DMS114 treated with DMSO at 0.1 percent for 48 hours (cell line): ENCODE data around the gene A1BG.

Source experiments
- DNase-seq: peaks from one replicate; lab custom pipeline; 2025; ENCODE audit not compliant: unreplicated experiment; lab: John Stamatoyannopoulos, UW

Gene A1BG, protein sequence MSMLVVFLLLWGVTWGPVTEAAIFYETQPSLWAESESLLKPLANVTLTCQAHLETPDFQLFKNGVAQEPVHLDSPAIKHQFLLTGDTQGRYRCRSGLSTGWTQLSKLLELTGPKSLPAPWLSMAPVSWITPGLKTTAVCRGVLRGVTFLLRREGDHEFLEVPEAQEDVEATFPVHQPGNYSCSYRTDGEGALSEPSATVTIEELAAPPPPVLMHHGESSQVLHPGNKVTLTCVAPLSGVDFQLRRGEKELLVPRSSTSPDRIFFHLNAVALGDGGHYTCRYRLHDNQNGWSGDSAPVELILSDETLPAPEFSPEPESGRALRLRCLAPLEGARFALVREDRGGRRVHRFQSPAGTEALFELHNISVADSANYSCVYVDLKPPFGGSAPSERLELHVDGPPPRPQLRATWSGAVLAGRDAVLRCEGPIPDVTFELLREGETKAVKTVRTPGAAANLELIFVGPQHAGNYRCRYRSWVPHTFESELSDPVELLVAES

DNA sequence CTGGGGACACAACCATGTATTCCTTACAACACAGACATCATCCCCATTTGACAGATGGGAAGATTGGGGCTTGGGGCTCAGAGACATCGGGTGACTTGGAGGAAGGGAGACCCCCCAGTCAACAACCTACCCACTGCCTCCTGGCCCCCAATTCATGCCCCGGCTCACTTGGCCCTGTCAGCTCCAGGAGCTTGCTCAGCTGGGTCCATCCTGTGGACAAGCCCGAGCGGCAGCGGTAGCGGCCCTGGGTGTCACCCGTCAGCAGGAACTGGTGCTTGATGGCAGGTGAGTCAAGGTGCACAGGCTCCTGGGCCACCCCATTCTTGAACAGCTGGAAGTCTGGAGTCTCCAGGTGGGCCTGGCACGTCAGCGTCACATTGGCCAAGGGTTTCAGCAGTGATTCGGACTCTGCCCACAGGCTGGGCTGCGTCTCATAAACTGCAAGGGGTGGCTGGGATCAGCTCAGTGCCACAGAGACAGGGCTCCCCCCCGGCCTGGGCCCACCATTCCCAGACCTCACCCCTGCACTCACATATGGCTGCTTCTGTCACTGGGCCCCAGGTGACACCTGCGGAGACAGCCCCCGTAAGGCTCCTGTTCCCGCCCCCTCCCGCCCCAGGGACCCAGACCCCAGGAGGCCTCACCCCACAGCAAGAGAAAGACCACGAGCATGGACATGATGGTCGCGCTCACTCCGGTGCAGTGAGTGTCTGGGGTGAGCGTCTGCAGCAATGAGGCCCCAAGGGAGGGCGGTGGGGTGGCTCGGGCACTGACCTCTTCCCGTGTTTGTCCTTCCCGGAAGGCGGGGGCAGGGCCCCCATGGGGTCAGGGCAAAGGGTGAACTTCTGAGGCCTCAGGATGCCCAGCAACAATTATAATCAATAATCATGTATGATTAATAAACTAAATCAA, at the start of gene A1BG:
Gene A1BG (minus strand): TSS at position 733 of the 912 bp plus-strand sequence. CDS start 55 bp downstream, at position 678.
- DNase-seq, result no peak

DNA sequence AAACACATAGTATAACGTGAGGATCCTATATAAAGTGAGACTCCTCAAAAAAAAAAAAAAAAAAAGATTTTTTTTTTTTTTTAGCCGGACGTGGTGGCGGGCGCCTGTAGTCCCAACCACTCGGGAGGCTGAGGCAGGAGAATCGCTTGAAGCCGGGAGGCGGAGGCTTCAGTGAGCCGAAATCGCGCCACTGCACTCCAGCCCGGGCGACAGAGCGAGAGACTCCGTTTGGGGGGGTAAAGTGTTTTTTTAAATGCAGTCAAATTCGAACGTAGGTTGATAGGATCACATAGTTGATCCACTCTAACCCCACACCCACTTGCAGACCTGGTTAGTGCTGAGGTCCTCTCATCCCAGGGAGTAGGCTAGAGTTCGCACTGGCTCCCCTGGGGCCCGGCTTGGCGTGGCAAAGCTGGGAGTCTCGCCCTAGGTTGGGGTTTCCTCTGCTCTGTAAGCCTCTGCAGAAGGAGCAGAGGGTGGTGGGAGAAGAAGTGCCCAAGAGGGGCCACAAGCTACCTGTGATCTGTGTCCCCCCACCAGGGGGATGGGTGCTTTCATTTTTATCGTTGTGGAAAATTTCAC, 48.6 kb upstream of the A1BG start:
- DNase-seq, result no peak

DNA sequence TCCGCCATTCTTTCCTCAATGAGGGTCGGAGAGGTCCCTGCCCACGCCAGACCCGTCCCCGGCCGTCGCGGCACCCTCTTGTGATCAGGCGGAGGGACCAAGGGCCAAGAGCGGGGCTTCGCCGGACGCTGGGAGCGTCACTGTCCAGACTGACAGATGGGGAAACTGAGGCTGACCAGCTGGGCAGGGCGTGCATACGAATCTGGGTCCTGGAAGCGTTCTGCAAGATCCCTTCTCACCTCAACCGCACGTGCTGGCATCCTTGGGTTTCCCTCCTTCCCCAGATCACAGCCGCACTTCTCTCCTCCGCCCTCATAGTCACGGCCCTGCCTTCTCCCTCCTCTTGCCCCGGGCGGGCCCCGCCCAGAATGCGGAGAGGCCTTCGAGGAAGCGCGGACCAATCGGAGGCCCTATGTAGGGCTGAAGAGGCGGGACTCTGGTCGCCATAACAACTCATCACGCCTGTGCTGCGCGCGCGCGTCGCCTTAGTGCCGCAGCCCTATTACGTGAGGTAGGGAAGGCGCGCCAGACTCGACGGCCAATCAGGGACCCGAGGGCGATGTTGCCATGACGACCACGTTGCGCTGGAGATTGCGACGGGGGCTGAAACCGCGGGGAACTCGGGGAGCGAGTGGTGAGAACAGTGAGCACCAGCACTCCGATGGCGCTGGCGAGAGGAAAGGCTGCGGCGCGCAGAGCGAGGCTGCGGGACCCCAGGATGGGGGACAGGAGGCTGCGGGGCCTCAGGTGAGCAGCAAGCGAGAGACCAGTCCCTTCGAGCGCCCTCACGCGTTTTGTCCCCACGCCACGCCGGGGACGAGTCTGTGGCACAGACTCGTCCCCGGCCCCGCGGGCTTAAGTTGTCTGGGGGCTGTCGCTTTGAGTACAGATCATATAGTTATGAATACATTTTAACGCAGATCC, 47.9 kb upstream of the A1BG start:
- DNase-seq, result peak; percentile 98

DNA sequence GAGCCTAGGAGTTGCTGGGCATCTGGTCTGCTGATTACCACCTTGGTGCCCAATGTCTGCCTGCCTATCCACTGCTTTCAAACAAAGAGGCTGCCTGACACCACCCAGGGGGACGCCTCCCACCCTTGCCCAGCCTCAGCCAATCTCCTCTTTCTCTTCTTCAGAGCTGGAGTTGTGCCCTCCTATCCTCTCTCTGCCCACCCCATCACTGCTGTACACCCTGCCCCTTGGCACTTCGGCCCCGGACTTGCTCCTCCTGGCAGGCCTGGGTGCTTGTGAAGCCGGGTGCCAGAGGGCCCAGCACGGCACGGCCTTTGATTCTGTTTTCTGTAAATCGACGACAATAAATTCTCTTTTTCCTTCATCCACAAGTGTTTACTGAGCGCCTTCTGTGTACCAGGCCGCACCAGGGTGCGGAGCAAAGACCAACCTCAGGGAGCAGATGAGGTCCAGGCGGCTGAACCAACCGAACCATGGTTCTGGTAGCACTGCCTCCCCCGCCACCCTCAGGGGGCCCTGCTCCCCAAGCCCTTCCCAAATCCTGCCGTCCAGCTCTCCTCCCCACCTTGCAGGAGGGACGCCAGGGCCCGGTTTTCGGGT, 47.1 kb upstream of the A1BG start:
- no peak for DNase-seq

DNA sequence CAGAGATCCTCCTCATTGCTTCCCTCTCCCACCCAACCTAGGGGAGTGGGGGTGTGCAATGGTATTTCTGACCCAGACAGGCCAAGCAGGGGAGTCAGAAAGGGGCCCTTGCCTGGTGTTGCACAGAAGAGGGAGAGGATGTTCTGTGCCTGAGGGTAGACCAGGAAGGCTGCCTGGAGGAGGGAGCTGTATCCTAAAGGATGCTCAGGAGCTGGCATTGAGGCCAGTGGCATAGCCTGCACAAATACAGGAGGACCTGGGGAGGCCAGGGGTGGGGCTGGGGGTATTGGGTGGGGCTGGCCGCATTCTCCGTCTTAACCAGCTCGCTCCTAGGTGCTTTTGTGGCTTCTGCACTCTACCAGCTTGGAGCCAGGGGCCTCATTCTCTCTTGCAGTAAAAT, 46.6 kb upstream of the A1BG start:
- DNase-seq, result no peak

DNA sequence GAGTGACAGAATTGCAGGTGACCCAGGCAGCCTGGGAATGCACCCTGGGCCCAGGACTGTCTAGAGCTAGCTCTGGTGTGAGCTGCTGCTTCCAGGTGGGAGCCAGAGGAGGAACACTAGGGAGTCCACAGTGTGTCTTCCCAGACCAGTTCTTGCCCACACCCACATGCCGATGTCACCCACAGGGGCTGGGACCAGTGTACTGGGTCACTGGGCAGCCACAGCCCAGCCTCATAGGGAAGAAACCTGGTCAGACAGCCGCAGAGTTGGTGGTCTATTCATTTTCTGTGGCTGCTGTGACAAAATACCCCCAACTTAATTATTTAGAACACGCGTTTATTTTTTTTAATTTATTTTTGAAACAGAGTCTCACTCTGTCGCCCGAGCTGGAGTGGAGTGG, 45.3 kb upstream of the A1BG start:
- DNase-seq, result no peak

DNA sequence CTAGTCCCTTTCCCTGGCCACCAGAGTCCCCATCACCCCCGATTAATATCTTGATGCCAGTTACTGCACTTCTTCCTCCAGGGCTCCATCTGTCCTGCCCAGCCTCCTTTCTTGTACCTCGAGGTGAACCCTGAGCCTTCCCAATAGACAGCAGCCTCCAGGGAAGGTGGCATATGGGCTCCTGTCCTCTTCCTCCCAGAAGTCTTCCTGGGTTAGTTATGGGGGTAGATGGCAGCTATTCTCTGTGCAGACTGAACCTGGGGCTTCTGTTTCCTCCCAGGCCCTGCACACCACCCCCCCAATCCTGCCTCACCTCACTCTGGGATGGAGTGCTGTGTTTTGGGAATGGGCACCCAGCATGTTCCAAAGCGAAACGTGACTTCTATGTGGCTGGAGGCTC, 44.8 kb upstream of the A1BG start:
- no peak for DNase-seq

DNA sequence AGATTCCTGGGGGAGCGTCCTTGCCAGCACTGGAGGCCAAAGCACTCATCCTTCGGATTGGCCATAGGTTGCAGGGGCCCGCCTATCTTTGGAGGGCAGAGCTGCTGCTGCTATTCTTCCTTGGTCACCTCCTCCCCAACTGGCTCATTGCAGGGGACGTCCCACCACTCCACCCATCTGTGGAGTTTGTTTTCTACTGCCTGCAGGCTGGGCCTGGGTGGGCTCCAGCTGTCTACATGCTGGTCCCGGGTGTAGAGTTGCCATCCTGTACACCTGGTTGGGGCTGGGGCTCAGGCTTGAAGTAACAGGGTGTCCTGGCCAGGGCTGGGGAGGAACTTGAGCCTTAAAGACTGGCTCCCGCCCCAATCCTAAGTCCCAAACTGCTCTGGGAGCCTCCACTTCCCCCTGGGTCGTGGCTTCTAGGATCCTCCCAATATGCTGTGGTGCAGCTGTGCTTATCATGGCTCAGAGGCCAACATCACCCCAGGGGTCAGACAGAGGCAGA, 44.3 kb upstream of the A1BG start:
- DNase-seq, result no peak

DNA sequence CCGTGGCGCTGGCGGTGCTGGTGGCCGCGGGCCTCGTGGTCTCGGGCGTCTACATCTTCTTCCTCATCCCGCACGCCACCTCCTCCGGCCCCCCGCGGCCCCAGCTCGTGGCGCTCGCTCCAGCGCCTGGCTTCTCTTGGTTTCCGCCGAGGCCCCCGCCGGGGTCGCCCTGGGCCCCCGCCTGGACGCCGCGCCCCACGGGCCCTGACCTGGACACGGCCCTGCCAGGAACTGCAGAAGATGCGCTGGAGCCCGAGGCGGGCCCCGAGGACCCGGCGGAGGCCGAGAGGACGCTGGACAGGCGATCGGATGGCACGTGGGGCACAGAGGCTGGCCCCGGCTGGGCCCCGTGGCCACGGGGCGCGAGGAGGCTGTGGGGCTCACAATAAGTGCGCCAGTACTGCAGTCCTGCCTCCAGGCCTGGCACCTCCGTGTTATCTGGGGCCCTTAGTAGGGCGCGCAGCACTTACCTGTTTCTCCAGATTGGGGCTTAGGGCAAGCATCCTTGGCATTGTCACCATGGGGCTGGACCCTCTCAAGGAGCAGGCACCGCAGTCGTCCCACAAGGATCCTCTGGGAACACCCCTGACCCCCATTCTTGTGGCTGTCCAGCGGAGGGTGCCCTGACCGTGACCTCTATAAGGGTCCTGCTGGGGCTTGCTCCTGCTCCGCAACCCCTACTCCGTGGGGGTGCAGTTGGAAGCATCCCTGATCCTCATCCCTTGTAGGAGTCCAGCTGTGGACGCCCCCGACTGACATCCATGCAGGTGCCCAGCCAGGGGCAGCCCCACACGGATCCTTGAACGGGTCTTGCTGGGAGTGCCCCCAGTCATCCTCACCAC, 43.6 kb upstream of the A1BG start:
- DNase-seq, result no peak

DNA sequence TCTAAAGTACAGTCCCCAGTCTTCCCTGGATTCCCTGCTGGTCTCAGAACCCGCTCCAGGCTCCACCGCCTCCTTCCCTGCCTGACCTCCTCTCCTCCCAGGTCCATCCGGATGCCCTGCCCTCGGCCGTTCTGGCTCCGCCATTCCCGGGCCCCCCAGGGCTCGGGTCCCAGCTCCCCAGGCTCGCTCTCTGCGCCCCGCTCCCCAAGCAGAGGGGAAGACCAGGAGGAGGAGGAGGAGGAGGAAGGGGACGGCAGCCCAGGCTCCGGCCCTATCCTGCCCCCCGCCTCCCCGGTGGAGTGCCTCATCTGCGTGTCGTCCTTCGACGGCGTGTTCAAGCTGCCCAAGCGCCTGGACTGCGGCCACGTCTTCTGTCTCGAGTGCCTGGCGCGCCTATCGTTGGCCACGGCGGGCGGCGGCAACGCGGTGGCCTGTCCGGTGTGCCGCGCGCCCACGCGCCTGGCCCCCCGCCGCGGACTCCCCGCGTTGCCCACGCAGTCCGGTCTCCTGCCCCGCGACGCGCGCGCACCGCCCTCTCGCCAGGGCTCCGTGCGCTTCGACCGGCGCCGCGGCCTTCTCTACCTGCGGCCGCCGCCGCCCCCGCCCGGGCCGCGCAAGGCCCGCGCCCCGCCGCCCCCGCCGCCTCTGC, 42.8 kb upstream of the A1BG start:
- DNase-seq, result no peak

DNA sequence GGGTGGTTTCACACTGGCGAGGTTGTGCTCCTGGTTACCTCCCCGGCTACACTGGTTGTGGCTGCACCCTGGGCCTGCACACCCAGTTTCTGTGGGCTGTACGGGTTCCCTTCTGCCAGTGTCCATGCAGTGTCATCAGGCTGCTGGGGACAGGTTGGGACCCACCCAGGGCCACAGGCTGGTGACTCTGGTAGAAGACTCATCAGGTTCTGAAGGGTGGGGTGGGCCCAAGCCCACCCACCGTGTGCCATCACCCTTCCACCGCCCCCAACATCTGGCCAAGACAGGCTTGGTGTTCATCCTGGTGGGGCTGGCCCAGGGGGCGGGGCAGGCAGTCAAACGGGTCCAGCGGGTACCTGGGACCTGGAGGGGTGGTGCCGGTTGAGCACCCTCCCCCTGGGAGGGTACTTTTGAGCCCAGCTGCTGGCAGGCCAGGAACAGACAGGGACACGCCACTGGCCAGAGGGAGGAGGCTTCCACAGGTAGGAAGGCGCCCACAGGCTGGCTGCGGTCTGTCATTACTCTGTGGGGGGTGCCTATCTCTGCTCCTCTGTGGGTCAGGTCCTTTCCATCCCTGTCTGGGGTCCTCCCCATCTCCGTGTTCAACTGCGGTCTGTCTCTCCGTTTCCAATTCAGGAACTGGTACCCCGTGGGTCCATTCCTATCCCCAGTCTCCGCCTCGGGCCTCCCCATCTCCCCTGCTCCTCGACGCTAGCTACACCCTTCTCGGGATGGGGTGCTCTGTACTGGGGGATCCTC, 42.1 kb upstream of the A1BG start, which contains the start of gene RNF225:
Gene RNF225 (plus strand): TSS at position 437 of the 759 bp plus-strand sequence. CDS start 434 bp downstream, outside the sequence.
- DNase-seq, result no peak

DNA sequence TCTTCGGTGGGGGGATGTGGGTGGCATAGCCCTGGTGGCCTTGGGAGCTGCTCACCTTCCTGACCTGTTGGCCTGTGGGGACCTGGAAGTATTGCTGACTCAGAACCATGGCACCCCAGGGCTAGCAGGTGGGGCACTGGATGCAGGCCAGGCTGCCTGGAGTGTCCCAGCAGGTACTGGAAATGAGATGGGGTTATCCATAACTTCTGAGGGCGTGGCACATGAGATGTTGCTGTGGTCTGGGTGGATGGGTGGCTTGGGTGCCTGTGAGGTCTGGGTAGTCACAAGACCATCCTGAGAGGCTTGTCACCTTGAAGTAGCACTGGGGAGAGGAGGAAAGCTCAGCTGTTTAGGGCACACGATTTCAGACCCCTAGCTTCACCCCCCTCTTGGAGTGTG, 41.5 kb upstream of the A1BG start:
- DNase-seq, result no peak

DNA sequence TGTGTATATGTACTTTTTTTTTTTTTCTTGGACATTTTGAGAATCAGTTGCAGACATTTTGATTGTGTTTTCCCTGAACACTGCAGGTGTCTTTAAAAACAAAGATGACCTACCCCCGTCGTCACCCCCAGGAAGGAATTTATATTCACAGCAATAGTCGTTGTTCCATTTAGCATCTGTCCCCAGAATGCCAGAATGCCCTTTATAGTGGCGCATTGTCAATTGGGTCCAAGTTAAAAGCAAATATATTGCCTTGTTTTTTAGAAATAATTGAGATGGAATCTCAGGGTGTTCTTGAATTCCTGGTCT, 40.4 kb upstream of the A1BG start:
- no peak for DNase-seq

DNA sequence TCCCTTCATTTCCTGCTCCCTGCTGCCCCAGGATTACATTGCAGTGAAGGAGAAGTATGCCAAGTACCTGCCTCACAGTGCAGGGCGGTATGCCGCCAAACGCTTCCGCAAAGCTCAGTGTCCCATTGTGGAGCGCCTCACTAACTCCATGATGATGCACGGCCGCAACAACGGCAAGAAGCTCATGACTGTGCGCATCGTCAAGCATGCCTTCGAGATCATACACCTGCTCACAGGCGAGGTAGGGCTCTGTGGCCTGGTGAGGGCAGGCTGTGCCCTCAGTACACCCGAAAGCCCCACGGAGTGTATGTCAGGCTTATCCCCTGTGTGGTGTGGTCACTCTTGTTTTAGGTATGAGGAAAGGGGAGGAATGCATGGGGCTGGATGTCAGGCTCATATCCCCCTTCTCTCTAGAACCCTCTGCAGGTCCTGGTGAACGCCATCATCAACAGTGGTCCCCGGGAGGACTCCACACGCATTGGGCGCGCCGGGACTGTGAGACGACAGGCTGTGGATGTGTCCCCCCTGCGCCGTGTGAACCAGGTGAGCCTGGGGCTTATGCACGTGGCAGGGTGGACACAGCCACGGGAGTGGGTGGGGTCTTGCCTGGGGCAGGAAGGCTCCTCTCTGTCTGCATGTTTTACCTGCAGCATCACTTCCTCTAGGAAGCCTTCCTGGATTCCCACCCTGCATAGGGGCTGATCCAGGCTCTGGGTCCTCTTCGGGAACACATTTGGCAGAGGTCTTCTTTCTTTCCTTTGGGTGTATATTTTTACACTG, 39.8 kb upstream of the A1BG start:
- no peak for DNase-seq

DNA sequence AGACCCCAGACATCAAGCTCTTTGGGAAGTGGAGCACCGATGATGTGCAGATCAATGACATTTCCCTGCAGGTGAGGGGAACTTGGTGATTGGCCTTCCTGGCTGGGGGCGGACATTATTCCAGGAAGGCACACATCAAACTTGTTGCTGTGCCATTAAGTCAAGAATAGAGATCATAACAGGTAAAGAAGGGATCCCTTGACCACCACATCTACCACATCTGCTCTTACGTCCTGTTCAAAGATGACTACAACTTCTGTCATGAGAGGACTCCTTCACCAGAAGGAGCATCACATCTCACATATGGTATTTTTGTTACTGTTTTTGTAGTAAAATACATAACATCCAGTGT, 34.9 kb upstream of the A1BG start:
- no peak for DNase-seq

DNA sequence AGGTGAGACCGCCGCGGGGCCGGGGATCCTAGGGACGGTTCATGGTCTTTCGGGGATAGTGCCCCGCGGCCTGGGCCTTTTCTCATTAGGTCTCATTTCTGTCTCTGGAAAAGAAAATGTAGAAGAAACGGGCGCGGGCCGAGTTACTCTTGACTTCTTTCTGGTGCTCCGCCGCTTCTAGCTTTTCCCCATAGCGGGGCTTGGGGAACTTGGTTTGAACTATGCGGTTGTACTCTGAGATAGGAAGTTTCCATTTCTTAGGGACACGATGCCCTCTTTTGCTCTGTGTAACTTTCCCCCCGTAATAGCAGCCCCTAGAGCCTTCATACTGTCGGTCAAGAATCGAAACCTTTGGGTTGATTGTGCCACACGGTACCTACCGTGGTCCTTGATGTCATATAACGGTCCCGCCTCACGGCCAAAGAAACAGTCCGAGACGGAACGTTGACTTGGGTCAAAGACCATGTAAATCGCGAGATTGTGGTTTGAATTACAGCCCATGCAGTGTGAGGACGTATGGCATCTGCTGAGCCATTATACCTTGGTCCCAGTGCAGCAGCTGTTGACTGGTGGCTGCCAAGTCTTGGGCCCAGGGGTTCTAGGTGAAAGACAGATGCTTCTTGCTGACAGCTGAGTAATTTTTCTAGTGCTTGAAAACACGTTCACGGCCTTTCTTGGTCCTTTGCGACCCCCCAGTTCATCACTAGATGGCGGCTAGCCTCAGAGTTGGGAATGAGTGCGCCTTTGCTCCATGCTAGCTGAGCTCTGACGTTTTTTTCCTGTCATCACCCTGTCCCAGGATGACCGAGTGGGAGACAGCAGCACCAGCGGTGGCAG, 34.3 kb upstream of the A1BG start:
- no peak for DNase-seq
